ENCODE results near the gene MUC5AC.

DNA sequence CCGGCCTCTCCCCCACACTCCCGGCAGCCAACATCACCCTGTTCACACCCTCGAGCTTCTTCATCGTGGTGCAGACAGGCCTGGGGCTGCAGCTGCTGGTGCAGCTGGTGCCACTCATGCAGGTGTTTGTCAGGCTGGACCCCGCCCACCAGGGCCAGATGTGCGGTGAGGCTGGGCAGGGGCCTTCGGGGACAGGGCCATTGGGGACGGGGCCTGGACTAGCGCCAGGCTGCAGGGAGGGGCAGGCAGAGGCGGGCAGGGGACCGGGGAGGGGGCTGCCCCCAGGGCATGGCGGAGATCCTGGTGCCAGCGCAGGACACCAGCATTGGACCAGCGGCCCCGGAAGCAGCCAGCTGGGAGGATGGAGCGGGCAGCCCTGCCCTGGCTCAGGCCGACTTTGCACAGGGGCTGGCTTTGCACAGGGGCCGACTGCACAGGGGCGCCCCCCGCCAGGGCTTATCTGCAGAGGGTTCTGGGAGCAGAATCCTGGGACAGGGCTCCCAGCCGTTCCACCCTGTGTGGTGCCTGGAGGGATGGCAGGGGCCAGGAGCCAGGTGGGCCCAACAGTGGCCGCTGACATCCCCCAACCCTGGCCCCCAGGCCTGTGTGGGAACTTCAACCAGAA lies 73.8 kb downstream of the MUC5AC start:
- TF ChIP-seq CTCF (IDR thresholded peaks at IDR 0.05; ENCODE audit: low read depth, low read length, missing input control) (no peak), GABPA (IDR thresholded peaks at IDR 0.05 in 1 of 2, conservative IDR thresholded peaks at IDR 0.05 in 1 of 2) (no peak), JUND (IDR thresholded peaks at IDR 0.05) (no peak)
